Kasumi-1 (cell line): ENCODE results near the gene RPLP2.

Source experiments
- DNase-seq, 2 experiments: peaks; one replicate each; lab custom pipeline; 2025; lab: John Stamatoyannopoulos, UW

Gene RPLP2

DNA sequence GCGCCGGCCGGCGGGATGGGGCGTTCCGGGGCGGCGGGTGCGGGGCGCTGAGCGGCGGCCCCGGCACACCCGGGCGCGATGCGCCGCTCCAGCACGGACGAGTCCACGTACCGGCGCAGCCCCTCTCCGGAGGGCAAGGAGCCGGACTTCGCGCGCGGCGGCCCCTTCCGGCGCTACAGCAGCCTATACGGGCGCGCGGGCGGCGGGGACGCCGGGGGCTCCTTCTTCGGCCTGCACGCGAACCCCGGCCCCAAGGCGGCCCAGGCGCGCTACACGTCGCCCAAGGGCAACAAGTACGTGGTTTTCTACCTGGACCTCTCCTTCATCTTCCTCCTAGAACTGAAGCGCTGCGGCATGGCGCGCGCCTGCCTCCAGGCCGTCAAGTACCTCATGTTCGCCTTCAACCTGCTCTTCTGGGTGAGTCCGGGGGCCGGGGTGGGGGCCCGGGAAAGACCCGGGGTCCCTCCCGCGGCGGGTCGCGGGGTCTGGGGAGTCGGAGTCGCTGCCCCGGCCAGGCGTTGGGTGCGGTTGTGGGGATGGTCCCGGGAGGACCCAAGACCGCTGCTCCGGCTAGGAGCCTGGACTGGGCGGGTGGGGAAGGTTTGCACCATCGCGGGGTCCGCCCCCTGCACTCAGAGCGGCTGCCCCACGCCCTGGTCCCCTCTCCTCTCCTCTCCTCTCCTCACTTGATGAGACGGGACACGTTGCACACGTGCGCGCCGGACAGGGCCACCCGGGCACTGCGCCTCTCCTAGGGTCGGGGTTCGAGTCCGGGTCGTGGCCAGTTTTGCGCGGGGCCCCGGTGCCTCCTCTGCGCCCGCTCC, 40.4 kb downstream of the RPLP2 start:
- DNase-seq = no peak

DNA sequence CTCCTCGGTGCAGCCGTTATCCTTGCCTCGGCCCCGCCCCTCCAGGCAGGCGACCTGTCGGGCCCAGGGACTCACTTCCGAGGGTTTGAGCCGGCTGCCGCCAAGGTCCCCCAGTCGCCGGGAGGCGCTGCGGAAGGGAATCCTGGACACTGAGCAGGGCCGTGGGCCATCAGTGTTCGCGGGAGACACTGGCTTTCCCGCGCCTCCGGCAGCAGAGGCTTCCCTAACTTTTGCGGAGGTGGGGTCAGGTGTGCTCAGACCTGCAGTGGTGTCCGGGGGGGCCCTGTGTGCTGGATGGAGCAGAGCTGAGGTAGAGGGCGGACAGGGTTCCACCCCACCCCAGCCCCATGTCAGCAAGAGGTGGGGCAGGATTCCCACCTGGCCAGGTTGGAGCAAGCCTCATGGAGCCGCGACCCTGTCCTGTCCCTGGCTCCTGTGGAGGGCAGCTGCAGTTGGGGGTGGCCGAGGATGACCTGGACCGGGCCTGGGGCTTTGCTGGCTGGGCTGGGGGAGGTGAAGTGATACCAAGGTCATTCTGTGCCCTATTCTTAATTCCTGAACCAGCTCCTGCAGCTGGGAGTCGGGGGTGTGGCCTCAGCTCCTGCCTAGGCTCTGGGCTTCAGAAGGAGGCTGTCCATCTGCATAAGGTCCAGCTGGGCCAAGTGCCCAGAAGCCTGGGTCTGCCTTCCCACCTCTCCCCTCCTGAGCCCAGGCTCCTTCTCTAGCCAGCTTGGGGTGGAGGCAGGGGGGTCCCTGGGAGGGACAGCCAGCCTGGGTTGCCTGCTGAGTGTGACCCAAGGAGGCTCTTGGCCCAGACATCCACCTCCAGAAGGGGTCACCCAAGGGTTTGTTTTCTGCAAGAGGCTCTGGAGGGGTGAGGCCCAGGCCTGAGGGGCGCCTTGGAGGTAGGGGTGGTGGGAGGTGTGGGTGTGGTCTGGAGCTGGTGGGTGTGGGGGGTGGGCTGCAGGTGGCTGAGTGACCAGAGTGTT, 41.3 kb downstream of the RPLP2 start:
- peak in 1 of 2 experiments; percentile 19 for DNase-seq

DNA sequence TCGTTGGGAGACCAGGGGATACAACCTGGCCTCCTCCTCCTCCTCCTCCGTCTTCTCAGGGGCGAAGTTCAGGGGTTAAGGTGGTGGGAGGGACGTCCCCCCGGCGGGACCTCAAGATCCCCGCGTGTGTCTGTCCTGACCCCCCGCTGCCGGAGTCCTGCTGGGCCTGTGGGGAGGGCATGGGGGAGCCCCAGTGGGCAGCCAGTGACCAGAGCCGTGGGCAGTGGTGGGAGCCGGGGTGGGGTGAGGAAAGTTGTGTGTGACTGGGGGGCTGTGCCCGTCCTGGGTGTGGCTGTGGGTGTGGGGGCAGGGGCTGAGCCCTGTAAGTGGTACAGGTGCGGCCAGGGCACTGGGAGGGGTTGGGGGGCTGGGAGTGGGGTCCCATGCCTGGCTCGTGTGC, 43.0 kb downstream of the RPLP2 start:
- no peak for DNase-seq

DNA sequence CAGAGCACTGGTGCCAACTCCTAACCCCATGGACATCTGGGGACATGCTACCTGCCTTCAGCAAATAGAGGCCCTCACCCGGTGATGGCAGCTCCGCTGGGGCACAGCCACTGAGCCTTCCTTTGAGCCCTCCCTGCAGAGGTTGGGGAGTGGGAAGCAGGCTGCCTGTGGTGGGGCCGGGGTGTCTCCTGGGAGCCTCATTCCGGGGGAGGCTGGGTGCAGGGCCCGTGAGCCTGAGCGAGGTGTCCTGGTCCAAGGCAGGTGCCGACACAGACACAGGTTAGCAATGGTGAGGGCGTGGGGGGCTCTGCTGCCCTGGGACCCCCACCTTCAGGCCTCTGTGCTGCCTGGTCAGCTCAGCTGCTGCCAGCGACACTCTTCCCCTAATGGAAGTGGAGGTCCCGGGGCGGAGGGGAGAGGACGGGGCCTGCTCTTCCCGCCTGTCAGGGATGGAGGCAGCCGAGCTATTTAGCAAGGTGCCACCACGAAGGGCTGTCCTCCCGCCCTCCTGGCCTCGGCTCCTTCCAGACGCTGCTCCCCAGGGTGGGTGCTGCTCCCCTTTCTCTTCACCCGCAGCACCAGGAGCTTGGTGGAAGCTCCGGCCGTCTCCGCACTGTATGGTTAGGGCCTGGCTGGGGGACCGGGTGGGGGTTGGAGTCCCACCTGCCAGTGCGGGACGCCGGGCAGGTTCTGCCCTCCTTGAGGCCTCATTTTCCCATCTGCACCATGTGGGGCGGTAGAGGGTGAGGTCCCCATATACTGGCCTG, 44.1 kb downstream of the RPLP2 start:
- no peak for DNase-seq

DNA sequence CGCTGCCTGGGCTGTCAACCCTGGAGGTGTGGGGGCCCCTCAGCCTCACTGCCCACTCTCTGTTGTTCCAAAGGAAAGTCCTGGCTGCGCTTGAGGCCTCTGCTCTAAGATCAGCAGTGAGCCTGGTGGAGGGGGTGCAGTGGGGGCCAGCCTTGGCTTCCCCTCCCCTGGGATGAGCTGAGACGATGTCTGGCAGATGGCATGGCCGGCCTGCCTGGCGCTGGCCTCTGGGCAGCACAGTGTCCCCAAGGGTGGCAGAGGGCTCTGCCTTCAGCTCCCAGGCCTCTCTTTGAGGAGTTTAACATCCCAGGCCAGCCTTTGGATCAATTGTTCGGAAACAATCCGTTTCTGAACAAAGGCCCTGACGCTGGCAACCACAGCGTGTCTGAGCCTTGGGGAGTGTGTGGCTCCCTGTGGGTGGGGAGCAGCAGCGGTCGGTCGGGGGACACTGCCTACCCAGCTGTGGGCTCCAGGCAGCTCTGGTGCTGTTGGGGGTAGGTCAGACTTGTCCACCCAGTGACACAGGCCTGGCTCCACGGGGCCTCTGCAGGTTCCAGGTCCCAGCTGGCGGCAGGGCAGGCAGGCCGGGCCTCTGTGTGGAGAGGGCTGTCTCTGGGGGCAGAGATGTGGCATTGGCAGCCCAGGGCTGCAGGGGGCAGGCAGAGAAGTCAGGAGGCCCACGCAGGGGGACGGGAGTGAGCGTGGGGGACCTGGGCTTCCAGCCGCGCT, 45.0 kb downstream of the RPLP2 start:
- no peak for DNase-seq

DNA sequence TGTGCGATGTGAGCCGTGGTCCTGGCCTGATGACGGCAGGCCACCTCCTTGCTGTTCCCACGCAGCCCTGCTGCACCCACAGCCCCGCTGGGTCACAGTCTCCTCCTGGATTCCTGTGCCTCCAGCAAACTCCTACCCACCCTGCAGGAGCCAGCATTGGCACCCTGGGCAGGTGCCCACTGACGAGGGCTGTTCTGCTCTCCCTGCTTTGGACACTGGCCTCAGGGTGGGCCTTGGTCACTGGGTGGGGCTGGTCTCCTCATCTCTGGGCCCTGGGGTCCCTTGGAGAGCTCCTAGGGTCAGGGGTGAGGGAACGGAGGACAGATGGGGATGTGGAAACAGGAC, 45.5 kb downstream of the RPLP2 start:
- DNase-seq = no peak

DNA sequence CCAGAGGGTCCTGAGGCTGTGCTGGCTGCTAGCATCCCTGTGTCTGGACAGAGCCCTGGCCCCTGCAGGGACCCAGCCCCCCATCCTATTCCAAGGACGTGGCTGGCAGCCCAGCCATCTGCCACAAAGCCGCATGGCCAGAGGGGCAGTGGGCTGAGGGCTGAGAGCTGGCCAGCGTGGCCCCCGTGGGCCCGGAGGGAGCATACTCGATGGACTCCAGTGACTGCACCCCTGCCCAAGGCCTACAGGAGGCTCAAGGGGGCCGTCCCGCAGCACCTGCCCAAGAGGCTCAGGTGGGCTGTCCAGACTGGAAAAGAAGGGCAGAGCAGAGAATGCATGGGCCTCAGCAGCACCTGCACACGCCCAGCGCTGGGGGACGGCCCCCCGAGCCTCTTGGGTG, 46.0 kb downstream of the RPLP2 start:
- no peak for DNase-seq

DNA sequence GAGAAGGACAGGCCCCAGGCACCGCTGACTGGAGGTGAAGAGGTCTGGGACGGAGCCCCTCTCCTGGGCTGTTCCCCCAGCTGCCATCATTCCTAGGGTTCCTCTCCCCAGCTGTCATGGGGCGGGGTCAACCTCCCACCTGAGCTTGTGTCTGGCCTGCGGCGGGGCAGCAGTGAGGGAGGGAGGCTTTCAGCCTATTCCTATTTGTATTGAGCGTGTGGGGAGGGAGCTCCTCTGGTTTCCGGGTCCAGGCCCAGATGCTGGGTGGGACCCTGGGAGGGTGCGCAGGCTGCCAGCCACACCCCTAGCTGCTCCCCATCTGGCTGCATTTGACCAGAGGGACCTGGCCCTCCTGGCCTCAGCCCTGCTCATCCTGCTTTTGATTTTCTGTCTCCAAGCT, 46.6 kb downstream of the RPLP2 start:
- DNase-seq = no peak

DNA sequence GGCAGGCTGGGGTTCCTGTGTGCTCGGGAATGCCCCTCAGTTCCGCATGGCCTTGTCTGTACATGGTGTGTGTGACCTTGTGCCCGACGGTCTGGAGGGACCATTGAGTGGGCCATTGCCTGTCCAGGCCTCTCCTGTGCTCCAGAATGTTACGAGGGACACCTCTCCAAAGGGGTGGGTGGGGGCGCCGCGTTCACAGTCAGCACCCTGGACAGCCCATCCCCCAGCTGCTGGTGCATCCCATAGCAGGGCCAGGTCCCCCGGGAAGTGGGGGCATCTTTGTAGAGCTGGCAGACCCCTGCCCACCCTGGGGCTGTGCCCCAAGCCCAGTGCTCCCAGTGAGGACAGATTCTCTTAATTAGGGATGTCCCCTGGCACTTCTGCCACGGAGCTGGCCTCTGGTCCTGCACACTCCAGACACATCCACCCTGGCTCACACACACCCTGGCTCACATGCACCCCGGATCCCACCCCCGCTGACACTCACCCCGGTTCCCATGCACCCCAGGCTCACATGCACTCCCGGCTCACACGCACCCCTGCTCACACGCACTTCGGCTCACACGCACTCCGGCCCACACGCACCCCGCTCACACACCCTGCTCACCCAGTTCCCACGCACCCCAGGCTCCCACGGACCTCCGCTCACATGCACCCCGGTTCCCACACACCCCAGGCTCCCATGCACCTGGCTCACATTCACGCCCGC, 48.4 kb downstream of the RPLP2 start:
- no peak for DNase-seq

DNA sequence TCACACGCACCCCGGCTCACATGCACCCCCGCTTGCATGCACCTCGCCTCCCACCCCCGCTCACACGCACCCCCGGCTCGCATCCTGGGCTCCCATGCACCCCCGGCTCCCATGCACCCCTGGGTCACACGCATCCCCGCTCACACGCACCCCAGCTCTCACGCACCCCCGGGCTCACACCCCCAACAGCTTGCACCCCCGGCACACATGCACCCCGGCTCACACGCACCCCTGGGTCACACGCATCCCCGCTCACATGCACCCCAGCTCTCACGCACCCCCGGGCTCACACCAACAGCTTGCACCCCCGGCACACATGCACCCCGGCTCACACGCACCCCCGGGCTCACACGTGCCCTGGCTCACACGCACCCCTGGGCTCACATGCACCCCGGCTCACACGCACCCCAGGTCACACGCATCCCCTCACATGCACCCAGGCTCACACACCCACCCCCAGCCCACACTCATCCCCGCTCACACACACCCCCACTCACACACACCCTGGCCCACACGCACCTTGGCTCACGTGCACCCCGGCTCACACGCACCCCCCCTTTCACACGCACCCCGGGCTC, 49.1 kb downstream of the RPLP2 start:
- DNase-seq = no peak

DNA sequence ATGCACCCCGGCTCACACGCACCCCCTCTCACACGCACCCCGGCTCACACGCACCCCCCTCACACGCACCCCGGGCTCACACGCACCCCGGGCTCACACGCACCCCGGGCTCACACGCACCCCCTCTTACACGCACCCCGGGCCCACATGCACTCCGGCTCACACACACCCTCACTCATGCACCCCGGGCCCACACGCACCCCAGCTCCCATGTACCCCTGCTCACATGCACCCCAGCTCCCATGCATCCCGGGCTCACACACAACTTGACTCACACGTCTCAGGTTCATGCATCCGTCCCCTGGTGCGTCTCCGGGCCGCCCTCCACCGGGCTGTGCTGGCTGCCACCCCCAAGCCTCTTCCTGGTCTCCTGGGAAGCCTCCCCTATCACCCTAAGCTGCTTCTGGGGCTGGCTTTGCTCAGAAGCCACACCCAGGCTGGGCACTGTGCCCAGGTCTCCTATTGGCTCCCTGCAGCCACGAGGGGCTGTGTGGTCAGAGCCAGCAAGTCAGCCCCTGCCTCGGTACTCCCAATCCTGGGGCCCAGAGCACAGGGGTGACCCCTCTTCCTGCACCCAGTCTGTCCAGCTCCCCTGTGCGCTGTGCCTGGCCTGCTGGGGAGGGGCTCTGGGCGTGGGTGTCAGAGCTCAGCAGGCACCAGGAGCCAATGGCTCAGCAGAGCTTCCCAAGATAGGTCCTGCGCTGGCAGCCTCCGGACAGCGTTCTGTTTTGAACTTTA, 49.8 kb downstream of the RPLP2 start:
- peak; percentile 70 to 71 for DNase-seq

DNA sequence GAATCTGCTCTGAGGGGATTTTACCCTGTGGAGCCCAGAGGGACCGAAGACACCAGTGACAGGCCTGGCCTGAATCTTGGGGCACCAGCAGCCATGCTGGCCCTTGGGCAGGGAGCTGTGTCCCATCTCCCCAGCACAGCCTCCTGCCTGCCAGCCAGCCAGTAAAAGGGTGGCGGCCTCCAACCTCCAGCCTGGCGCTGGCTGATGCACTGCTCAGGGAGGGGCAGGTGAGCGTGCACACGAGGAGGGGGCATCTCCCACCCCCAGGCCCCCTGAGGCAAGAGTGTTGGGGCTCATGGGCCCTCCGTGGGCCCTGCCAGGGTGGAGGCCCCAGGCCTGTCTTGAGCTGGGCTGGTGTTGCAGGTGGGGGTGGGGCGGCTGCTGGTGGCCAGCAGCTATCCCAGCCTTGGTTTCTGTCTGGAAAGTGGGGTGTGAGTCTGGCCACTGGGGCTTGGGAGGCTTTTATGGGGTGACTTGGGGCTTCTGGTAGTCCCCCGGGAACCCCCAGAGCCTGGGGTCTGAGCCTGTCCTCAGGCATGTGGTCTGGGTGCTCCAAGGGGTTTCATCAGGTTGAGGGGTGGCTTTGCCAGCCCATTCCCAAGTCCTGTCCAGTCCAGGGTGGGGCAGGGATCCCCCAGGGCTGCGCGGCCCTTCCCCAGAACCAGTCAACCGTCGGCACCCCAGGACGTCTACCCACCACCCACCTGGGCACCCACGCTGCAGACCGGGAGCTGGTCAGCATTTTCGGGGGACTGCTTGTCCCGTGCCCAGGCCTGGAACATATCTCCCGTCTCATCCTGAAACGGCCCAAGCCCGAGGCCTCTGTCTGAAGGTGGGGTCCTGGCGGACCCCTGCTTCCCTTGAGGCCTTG, 50.7 kb downstream of the RPLP2 start:
- no peak for DNase-seq

DNA sequence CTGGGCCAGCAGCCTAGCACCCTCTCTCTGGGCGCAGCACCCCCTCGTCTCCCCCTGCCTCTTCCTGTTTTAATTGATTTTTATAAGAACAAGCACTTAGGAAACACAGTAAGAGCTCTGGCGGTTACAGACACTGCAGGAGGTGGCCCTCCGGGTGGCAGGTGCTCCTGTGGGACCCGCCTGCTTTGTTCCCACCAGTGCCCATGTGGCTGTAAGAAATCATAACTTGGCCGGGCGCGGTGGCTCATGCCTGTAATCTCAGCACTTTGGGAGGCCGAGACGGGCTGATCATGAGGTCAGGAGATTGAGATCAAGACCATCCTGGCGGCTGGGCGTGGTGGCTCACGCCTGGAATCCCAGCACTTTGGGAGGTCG, 51.3 kb downstream of the RPLP2 start:
- no peak for DNase-seq

DNA sequence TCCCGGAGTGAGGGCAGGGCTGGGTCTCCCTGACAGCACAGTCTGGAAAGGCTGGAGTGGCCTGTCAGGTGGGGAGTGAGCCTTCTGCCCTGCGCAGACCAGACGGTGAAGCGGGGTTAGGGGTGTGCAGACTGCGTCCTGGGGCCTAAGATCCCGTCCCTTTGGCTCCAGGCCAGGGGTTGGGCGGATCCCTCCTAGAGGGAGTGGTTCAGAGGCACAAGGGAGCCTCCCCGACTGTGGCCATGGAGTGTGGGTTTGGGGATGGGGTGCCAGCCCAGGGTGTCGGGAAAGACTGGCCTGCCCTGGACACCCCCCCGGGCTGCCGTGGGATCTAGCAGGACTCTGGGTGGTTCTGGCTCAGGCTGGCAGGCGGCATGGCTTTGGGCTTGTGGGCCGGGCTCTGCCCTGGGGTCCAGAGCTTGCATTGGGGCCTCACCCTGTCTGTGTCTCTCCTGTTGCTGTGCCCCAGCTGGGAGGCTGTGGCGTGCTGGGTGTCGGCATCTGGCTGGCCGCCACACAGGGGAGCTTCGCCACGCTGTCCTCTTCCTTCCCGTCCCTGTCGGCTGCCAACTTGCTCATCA, 52.4 kb downstream of the RPLP2 start:
- no peak for DNase-seq
